GM18907 (cell line): ENCODE results near the gene OSGEP.

Source experiments
- ATAC-seq: cut with Tn5 transposase; IDR thresholded peaks from one replicate; pipeline ENCODE4 v1.9.1; 2021; ENCODE audit warnings: mild to moderate bottlenecking, moderate library complexity; ENCODE audit not compliant: unreplicated experiment

Gene OSGEP

DNA sequence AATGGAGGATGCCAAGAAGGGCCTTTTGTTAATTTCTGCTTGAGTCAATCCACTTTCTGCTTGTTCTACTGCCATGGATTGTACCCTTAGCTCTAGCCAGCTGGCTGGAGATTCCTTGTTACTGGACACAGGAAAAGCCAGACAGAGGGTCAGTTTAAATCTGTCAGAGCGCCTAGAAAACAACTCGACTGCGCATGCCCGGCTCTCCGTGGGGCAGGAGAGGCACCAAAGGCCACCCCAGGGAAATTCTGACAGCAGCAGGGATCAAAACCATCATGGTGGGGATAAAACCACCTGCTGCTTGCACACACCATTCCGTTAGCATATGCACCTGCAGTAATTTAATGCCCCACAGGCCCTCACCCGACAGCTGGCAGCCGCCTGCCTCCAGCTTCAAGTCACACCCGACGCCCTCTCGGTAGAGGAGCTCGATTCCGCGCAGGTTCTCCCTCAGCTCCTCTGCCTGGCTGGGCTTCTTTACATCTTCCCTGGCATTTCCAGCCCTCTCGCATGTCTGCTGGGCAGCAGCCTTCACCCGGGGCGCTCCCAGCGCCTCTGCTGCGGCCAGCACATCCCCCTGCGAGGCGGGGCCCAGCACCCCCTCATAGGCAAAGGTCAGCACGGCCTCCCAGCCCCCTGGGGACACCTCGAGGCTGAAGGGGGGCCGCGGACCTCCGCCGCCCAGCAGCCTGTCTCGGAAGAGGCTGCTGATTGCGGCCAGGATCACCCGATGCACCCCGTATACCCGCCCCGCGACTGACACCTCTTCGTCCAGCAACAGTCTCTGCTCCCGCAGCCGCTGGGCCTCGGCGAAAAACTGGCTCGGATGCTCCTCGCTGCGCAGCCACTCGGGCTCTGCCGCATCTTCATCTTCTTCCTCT, 19.7 kb downstream of the OSGEP start:
- no peak for ATAC-seq

DNA sequence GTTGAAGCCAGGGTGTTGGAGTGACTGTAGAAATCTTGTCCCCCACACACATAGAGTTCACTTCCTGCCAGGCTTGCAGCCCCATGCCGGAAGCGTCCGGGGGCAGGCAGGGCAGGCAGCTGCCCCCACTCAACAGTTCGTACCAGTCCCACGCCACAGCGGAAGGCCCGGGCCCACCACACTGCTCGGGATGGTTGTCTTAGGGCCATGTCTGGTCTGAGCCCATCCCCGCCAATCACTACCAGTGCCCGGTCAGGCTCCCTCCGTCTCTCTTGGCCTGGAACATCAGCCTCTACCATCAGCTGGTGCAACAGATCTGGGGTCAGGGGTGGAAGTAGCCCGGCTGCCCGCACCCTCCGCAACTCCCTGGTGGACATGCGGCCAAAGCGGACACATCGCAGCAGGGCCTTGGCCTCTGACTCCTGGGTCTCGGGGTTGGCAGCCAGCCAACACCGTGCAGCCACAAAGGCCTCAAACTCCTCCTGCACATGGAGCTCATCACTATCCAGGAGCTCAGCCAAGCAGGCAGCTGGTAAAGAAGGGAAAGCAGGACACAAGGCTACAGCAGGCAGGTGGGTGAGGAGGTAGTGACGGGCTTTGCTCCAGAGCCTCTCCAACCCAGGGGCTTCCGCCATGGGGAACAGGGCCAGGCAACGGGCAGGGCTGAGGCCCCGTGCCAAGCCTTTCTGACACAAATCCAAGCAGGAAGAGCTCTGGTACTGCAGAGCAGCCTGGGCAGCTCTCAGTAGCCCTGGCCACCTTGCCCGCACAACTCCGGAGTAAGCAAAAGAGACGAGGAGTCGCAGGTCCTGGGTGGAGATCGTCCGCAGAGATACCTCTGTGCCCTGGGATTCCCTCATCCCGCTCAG, 24.6 kb downstream of the OSGEP start:
- ATAC-seq: no peak

DNA sequence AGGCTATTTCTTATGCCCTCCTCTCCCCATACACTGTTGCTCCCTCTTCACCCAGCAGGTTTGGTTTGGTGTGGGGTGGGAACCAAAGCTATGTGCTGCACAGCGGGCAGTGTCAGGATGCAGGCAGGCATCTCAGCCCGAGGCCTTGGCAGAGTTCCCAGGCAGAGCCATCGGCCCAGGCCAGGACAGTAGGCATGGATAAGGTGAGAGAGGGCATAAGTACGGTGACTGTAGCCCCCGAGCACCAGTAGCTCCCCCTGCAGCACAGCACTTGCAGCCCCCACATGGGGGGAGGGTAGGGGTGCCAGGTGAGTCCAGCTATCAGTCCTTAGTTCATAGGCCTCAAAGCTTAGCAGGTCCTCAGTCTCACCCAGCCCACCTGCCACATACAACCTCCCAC, 25.8 kb downstream of the OSGEP start:
- ATAC-seq: no peak

DNA sequence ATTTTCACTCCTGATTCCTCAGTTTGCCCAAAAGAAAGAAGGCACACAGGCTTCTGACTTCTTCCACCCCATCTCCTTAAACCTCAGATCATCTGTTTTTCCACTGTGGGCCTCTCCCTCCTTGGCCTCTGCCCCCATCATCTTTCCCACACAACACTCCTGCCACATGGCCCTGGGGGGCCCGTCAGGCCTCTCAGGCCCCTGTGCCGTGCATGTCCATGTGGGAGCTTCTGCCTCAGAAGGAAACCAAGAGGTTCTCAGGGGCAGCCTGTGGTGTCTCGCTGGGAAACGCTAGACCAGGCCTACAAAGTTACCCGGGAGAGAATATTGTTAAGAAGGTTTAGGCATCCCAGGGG, 26.6 kb downstream of the OSGEP start:
- peak; percentile 45 for ATAC-seq

DNA sequence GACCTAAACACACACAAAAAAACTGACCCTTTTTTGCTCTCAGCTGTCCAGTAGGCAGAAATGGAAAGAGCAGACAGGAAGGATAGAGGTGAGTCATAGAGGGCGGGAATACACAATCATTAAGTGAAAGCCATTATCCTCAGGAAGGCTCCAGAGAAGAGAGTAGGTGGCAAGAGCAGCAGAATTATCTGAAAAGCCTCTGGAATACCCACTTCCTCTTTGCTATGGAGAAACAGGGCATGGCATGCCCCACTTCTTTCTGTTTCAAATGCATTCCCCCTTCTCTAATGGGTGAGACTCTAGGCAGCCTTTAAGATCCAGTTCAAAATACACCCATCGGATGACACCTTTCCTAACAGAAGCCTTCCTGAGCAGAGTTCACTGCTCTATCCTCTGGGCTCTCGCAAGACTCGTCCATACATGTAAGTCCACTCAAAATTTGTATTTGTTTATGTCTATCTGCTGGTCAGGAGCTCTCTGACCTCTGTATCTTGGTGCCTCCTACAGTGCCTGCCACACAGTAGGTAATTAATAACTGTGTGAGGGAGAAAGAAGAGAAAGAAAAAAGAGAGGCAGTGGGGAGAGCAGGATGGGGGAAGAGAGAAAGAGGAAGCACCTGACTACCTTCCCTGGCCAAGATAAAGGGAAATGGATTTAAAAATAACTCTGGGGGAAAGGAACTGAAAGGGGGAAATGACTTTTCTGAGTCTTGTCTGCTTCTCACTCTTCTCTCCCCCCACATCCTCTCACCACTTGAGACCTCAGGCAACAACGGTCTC, 27.2 kb downstream of the OSGEP start:
- ATAC-seq: peak; percentile 73

DNA sequence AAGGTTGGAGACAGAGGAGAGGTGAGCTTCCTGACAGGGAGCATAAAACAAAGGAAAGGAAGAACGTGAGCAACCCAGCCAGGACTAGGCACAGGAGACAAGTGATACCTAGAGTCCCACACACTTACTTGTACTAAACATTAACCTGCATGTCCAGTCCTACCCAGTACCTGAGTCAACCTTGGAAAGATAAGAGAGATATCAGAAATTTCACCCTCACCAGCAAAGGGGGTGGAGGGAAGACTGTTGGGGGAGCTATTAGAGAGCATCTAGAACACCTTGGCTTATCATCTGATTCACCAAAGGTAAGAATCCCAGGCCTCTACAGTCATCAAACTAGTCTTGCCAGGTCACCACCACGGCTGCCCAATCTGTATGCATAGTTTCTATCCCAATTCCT, 29.8 kb downstream of the OSGEP start:
- no peak for ATAC-seq

DNA sequence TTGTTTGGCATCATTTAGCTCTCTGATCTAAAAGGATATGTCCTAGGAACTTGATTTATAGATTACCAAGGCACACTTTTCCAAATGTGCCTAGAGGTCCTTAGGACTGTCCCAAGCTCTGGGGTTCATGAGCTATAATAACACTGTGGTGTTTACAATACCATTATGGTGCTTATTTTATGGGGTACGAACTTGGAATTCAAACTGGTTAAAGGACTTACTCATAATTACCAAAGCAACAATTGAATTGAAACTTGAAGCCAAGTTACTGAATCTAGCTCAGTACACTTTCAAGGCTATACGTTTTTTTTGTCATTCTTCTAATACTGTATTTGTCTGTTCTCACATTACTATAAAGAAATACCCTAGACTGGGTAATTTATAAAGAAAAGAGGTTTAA, 31.7 kb downstream of the OSGEP start:
- no peak for ATAC-seq

DNA sequence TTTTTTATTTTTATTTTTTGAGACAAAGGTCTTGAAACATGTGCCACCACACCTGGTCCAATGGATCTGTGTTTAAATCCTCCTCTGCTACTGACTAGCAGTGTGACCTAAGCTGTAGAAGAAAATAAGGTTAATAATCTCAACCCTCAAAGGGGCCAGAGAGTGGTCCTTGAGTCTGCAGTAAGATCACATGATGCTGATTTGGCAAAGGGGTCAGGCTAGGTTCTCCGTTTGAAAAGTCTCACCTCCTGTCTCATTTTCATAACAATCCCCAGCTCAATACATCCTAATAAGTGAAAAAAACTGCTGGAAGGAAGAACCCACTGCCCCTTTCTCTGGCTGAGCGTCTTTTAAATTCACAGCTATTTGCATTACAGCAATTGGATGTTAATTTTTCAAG, 33.3 kb downstream of the OSGEP start:
- no peak for ATAC-seq

DNA sequence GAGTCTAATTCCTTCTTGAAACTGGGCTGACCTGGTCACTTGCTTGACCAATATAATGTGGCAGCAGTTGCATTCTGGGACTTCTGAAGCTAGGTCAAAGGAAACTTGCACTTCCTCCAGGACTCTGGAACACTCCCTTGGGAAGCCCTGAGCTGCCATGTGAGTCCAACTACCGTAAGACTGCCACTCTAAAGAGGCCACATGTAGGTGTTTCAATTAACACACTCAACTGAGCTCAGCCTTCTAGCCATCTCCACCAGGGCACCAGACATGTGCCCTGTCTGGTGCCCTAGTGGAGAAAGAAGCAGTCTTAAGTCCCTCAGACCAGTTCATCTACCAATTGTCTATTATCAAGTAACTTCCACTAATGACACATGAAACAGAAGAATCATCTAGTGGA, 35.2 kb downstream of the OSGEP start:
- no peak for ATAC-seq

DNA sequence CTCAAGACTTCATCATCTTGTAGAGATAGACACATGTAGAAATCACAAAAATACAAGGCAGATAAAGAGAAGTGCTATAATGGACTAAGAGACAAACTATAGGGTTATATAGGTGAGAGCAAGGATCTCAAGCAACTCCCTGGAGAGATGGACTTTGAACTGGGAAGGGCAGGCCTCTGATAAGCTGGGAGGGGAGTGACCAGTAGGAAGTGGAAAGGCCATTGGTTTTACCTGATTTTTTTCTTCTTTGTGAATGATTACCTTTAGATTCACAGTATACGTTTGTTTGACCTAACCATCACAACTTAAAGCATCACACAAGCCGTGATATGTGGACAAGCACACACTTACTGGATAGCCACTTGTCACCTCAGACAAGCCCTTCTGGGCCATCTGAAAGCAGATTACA, 36.1 kb downstream of the OSGEP start:
- no peak for ATAC-seq

DNA sequence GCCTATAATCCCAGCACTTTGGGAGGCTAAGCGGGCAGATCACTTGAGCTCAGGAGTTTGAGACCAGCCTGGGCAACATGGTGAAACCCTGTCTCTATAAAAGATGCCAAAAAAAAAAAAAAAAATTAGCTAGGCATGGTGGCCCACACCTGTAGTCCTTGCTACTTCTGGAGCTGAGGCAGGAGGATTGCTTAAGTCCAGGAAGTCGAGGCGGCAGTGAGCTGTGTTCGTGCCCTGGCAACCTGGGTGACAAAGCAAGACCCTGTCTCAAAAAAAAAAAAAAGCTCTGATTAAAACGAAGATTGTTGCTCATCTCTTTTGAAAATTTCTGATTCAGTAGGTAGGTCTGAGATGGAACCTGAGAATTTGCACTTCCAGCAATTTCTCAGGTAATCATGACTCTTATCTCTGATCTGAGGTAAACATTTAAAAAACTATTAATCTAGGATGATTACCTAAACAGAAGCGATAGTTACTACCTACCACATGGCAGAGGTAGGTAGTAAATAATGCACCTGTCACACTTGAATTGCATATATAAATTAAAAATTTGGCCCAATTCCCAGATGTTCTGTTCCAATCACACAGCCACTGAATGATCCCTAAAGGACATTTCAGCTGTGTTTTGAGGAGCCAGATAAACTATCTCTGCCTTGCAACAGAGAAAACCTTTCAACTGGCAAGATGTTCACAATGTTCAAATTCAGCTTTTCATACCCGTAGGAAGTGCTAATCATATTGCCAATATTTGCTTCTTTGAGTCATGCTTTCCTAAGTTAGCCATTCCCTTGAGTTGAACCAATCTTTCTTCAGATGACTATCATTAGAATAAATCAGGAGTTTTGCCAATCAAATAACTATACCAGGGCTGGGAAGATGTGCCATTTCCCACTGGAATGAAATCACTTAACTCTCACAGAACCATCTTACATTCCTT, 37.1 kb downstream of the OSGEP start:
- ATAC-seq: no peak

DNA sequence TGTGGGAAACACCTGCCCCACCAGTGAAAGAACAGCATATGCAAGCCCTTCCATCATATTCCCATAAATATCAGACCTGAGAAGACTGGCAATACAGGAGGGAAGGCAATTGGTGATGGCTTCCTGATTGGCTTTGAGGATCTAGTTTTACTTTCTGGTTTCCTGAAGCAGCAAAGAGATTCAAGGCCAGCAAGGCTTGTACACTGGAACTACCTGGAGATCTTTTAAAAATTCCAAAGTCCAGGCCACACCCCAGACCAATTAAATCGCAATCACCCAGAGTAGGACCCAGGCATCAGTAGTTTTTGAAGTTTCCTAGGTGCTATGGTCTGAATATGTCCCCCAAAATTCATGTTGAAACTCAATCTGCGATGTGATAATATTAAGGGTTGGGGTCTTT, 38.4 kb downstream of the OSGEP start:
- ATAC-seq: no peak

DNA sequence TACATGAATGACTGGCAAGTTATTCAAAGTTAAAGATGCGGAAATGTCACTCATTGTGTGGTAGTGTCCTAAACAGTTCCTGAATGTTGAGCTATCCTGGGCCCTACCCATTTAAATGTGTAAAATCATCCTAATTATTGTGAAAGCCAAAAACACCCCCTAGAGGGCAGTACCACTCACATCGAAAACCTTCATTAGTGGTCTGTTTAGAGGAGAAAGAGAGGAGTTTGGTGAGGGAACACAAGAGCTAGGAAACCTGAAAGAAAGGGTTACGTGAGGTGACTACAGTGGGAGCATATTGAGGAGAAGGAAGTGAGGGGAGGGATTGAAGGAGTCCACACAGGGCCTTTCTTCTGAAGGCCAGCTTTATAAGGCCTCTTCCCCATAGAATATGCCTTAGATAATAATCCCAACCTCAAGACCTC, 38.8 kb downstream of the OSGEP start:
- peak; percentile 55 for ATAC-seq

DNA sequence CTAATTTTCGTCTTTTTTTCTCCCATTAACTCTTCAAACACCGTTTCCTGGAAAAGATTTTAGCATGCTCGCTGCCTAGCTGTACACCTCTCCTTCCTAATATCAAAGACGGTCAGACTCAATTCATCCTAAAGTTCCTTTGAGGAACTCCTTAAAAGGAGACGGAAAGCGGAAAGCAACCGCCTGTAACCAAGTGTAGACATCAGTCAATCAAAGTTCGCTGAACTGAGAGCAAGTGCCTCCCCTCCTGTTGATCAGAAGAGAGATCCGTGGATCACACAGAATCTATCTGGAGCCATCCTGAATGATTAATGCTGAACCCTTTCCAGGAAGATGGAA, 40.9 kb downstream of the OSGEP start:
- ATAC-seq: peak; percentile 48

DNA sequence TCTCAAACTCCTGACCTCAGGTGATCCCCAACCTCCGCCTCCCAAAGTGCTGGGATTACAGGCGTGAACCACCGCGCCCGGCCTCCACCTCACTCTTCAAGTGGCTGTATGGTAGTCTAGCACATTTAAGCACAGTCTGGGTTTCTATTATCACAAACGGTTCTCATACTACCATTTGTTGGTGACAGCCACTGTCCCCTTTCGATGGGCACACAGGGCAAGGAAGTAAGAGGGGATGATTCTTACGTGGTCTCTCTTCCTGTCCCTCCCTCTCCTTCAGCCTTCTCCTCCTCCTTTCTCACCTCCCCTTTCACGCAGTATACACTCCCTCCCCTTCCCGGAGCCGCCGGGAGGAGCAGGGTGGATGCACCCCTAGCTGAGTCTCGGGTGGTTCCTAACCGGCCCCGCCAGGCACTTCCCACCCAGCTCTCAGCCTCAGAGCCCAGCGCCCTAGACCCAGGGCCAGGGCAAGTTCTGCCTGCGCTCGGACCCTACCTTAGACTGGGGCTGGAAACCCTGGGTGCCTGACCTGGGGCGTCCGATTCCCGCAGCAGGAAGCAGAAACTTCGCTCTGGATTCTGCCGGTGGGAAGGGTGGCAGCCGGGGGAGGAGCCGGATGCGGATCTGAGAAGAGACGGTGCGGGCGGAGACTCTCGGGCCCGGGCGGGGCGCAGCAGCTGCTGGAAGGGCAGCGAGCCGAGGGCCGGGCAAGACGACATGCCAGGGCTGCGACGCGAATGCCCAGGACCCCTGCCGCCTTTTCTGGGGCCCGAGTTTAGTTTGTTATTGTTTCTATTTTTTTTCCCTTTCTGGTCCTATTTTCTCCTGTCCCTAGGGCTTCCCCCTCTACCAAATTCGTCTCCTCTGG, 41.5 kb downstream of the OSGEP start, which contains the start of gene TEP1:
Gene TEP1, minus strand, starts transcription at position 626 of the 868 bp plus-strand sequence. CDS start 5,062 bp downstream, outside the sequence.
- ATAC-seq: peak; percentile 81

DNA sequence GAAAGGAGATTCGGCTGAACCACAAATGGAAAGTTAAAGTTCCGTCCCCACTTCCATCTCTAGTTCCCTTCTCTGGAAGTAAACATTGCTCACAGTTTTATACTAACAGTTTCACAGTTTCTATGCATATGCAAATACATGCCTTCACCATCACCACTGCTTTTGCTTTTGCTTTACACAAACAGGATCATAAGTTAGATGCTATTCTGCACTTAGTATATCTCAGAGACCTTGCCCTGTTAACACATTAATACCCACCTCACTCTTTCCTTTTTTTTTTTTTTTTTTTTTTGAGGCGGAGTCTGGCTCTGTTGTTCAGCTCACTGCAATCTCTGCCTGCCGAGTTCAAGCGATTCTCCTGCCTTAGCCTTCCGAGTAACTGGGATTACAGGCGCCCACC, 42.2 kb downstream of the OSGEP start:
- ATAC-seq: peak; percentile 61

DNA sequence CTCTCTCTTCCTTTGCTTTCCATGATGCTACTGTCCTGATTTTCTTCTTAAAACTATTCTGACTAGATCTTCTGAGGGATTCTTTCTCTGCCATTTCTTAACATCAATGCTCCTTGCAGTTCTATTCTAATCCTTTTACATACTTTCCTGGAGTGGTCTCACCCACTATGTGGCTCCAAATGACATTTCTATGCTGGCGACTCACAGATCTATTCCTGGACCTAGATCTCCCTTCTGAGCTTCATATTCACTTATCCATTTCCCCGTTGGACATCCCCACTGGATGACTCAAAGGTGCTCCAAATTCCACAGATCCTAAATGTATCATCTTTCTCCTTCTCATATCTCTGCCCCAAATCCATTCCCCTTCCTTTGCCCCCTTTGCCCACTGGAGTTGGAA, 45.4 kb downstream of the OSGEP start:
- ATAC-seq: no peak

DNA sequence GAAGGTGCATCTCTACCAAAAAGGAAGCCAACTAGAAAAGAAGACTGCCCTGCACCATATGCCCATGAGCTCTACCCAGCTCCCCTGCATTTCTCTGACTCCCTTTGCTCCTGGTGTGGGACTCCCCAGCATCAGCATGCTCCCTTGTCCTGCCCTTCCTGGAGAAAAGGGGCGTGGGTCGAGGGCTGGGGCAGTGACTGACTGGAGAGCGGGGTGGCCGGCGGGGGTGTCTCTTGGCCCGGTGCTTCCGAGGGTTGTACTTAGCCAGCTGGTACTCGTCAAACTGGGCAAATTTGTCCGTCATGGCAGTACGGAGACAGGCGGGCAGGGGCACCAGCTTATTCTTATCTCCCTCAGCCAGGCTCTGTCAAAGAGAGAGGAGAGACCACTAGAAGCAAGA, 51.1 kb downstream of the OSGEP start:
- no peak for ATAC-seq

DNA sequence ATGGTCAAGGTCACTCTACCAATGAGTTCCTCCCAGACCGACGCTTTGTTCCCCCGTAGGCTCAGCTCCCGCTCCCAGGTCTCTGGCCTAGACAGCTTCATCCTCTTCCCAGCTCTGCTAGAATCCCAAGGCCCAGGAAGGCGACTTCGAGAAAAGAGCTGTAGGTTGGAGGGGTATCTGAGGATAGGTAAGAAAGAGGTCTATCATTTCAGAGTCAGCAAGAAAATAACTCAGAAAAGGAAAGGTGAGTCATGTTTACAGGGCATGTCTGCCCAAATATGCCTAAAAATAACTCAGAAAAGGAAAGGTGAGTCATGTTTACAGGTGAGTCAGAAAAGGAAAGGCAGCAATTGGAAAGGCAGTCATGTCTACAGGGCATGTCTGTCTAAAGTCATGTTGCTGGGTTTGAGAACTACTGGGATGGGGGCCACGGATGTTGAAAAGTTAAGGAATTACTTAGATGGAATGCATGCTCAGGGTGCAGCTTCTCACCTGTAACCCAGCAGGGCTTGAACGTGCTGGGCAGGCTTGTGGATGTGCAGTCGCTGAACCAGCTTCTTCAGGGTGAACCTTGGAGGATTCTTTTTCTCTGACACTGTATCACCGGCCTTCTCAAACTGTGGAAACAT, 53.5 kb downstream of the OSGEP start:
- ATAC-seq: no peak
